Hepatocyte (in vitro differentiated cells): ENCODE measurements around the gene PPIA.

Source experiments
- CTCF ChIP-seq: fragments of 200-600 bp; sonication (generic); IDR thresholded peaks from 2 replicates; pipeline ENCODE4 v1.5.1; 2016; ENCODE audit warnings: antibody characterized with exemption, mild to moderate bottlenecking; ENCODE audit not compliant: poor library complexity
- EZH2 ChIP-seq: fragments of 200-600 bp; sonication (generic); IDR thresholded peaks from 2 replicates; pipeline ENCODE4 v1.6.1; 2016; ENCODE audit warnings: antibody characterized with exemption, mild to moderate bottlenecking, borderline replicate concordance

DNA sequence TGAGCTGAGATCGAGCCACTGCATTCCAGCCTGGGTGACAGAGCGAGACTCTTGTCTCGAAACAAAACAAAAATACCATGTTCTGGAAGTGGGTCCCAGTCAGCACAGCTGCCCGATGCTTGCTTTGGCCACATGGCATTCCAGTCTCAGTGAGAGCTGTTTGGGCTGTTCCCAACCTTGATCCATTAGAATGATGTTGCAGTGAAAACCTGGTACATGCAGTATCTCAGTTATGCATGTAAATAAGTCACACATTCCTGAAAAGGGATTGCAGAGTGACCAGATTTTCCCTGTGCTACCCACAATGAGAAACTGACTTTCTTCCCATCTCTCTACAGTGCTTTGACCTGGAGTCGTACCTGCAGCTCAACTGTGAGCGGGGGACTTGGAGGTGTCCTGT, 32.4 kb upstream of the PPIA start:
- TF ChIP-seq CTCF (no peak), EZH2 (no peak)
